ENCODE measurements around the gene FLG2.

FLG2 gene

GRCh38 chr1:152359906-152360305 lies at the start of gene FLG2:
Gene FLG2, minus strand, starts transcription at chr1:152360006. Its CDS starts 1,122 bp downstream, at chr1:152358884.
- H3F3A ChIP-seq (ENCODE audit: low read depth) = no peaks in the 10 kb centered on the region
- no peaks in the 10 kb centered on the region for H3K4me1 ChIP-seq (ENCODE audit: insufficient read depth, low read length, poor library complexity, severe bottlenecking)
- H3K4me2 ChIP-seq (ENCODE audit: low read depth, low read length, poor library complexity, severe bottlenecking) = no peak within 1 kb of the TSS
- no peaks in the 10 kb centered on the region for H3K79me2 ChIP-seq (ENCODE audit: insufficient read depth, low read length)
- H3K9me3 ChIP-seq (ENCODE audit: insufficient read depth, low read depth, low read length) = no peaks in the 10 kb centered on the region
- H3K4me3 ChIP-seq (ENCODE audit: low read length, poor library complexity, severe bottlenecking) = no peak within 1 kb of the TSS
- H3K9me2 ChIP-seq (replicated peaks; ENCODE audit: low read depth, low read length) = no peaks in the 10 kb centered on the region
- H3K36me3 ChIP-seq (ENCODE audit: insufficient read depth, low read length) = no peaks in the 10 kb centered on the region
- H4K20me1 ChIP-seq (ENCODE audit: insufficient read depth, low read length, poor library complexity, severe bottlenecking) = no peaks in the 10 kb centered on the region
- TF ChIP-seq CTCF (conservative IDR thresholded peaks at IDR 0.05; ENCODE audit: low read length) (no peak), EZH2phosphoT487 (IDR thresholded peaks at IDR 0.05; ENCODE audit: borderline replicate concordance) (no peak)
- H3K9ac ChIP-seq (ENCODE audit: low read depth, low read length, poor library complexity, severe bottlenecking) = no peak within 1 kb of the TSS
- no peak within 1 kb of the TSS for H2AFZ ChIP-seq (ENCODE audit: low read length)
- H3K27me3 ChIP-seq (ENCODE audit: insufficient read depth, low read length, poor library complexity, severe bottlenecking) = no peaks in the 10 kb centered on the region

DNA sequence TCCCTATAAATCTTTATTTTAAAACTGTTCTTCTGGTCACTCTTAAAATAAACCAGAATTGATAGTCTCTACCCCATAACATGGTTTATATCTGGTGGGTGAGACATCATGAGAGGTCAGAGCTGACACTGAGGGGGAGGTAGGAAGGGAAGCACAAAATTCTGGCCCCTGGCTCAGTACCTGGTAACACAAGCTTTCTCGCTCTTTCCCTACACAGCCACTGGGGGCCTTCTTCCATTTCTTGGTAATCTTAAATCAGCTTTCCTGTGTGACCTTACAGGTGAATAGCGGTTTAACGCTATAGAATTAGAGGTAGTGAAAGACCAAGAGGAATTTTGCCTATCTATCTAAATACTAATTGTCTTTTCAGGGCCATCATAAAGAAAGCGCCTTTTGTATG lies 48.9 kb upstream of the FLG2 start:
- no peaks in the 10 kb centered on the region for H3K9me3 ChIP-seq (ENCODE audit: insufficient read depth, low read depth, low read length)
- H3K9ac ChIP-seq (ENCODE audit: low read depth, low read length, poor library complexity, severe bottlenecking) = no peak overlapping the region
- no peak overlapping the region for H3K4me2 ChIP-seq (ENCODE audit: low read depth, low read length, poor library complexity, severe bottlenecking)
- TF ChIP-seq CTCF (conservative IDR thresholded peaks at IDR 0.05; ENCODE audit: low read length) (no peak), EZH2phosphoT487 (IDR thresholded peaks at IDR 0.05; ENCODE audit: borderline replicate concordance) (no peak)
- H3K4me1 ChIP-seq (ENCODE audit: insufficient read depth, low read length, poor library complexity, severe bottlenecking) = no peaks in the 10 kb centered on the region
- no peaks in the 10 kb centered on the region for H3K79me2 ChIP-seq (ENCODE audit: insufficient read depth, low read length)
- no peaks in the 10 kb centered on the region for H3K36me3 ChIP-seq (ENCODE audit: insufficient read depth, low read length)
- H4K20me1 ChIP-seq (ENCODE audit: insufficient read depth, low read length, poor library complexity, severe bottlenecking) = no peaks in the 10 kb centered on the region
- H3F3A ChIP-seq (ENCODE audit: low read depth) = no peaks in the 10 kb centered on the region
- H2AFZ ChIP-seq (ENCODE audit: low read length) = no peak overlapping the region
- no peak overlapping the region for H3K4me3 ChIP-seq (ENCODE audit: low read length, poor library complexity, severe bottlenecking)
- no peaks in the 10 kb centered on the region for H3K9me2 ChIP-seq (replicated peaks; ENCODE audit: low read depth, low read length)
- H3K27me3 ChIP-seq (ENCODE audit: insufficient read depth, low read length, poor library complexity, severe bottlenecking) = no peaks in the 10 kb centered on the region

DNA sequence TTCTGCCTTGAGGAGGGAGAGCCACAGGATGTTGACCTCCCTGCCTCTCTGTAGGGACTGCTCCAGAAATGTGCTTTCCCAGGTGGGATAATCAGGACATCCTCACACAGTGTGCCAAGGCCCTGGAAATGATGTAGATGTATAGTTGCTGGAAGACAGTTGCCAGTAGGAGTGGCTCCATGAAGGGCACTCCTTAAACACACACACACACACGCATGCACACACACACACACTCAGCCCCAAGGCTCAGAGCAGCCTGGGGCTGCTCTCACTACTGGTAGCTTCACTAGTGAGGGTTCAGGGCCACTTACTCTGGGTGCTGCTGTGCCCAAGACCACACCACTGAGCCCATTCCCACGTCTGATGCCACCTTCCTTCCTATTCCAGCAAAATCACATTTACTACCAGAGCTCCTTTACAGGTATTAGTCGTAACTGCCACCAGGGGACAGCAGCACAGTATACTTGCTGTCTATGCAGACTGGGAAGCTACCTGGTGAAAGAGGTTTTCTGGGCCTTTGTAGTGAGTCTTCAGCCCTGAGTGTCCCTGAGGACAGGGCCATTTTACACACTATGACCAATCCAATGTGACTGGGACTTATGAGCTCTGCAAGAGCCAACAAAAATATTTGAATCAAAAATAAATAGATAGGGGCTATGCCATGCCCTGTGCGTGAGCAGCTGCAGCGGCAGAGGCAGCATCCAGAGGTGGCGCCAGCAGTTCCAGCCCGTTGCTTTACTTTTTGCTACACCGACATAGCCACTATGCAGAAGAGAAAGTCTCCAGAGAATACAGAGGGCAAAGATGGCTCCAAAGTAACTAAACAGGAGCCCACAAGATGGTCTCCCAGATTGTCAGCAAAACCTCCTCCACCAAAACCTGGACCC lies 39.2 kb upstream of the FLG2 start:
- no peak overlapping the region for H3K4me3 ChIP-seq (ENCODE audit: low read length, poor library complexity, severe bottlenecking)
- peaks cover 9% of the 10 kb centered on the region for H3K27me3 ChIP-seq (ENCODE audit: insufficient read depth, low read length, poor library complexity, severe bottlenecking)
- no peaks in the 10 kb centered on the region for H3K9me2 ChIP-seq (replicated peaks; ENCODE audit: low read depth, low read length)
- no peaks in the 10 kb centered on the region for H3K79me2 ChIP-seq (ENCODE audit: insufficient read depth, low read length)
- no peak overlapping the region for H3K9ac ChIP-seq (ENCODE audit: low read depth, low read length, poor library complexity, severe bottlenecking)
- no peak overlapping the region for H3K4me2 ChIP-seq (ENCODE audit: low read depth, low read length, poor library complexity, severe bottlenecking)
- TF ChIP-seq EZH2phosphoT487 (IDR thresholded peaks at IDR 0.05; ENCODE audit: borderline replicate concordance) (no peak), CTCF (conservative IDR thresholded peaks at IDR 0.05; ENCODE audit: low read length) (peak; percentile 62)
- no peaks in the 10 kb centered on the region for H3K9me3 ChIP-seq (ENCODE audit: insufficient read depth, low read depth, low read length)
- H3F3A ChIP-seq (ENCODE audit: low read depth) = no peaks in the 10 kb centered on the region
- no peak overlapping the region for H2AFZ ChIP-seq (ENCODE audit: low read length)
- no peaks in the 10 kb centered on the region for H4K20me1 ChIP-seq (ENCODE audit: insufficient read depth, low read length, poor library complexity, severe bottlenecking)
- H3K36me3 ChIP-seq (ENCODE audit: insufficient read depth, low read length) = no peaks in the 10 kb centered on the region
- H3K4me1 ChIP-seq (ENCODE audit: insufficient read depth, low read length, poor library complexity, severe bottlenecking) = no peaks in the 10 kb centered on the region
